ENCODE data around the gene NDUFB8.

NDUFB8 gene

GRCh38 chr10:100520811-100521210, 8.9 kb downstream of the NDUFB8 start:
- H3K9me3 ChIP-seq (ENCODE audit: control extremely low read depth in 1 of 5, control insufficient read depth in 4 of 5, insufficient read depth in 2 of 5, low read depth in 1 of 5, low read length in 4 of 5), result no peaks in the 10 kb centered on the region
- H3K27me3 ChIP-seq (replicated peaks in 2 of 5; ENCODE audit: control insufficient read depth in 4 of 5, insufficient read depth in 5 of 5, low read length in 4 of 5), result peaks cover 0 to 20% (median 13%) of the 10 kb centered on the region in 5 experiments
- ChIA-PET POLR2A (interaction anchor here (0.6 to 1.1 kb wide), 2 partner anchors 12 to 92 kb away, joined by 4 to 5 read pairs; no protein-coding TSS in a partner anchor), CTCF (interaction anchor here (1.0 to 5.0 kb wide), 6 partner anchors 8 to 178 kb away, joined by 3 to 38 read pairs (median 10); partner anchors contain the start of gene NDUFB8)
- peaks cover 8 to 37% (median 25%) of the 10 kb centered on the region in 4 experiments for H3K36me3 ChIP-seq (ENCODE audit: control insufficient read depth in 4 of 4, insufficient read depth in 4 of 4, low read length in 3 of 4)
- H3K4me3 ChIP-seq (ENCODE audit: control insufficient read depth in 1 of 7, extremely low read depth in 1 of 7, insufficient read depth in 4 of 7, low read depth in 2 of 7, low read length in 6 of 7), result no peak overlapping the region
- no peak for DNase-seq
- WGBS (ENCODE audit: insufficient coverage), result 92% methylated on average over 1 of the region's 3 CpGs
- H3K4me1 ChIP-seq (ENCODE audit: control extremely low read depth in 1 of 4, control insufficient read depth in 4 of 4, insufficient read depth in 4 of 4, low read length in 3 of 4), result peaks cover 0 to 10% (median 3%) of the 10 kb centered on the region in 4 experiments
- H3K27ac ChIP-seq (ENCODE audit: insufficient read depth in 1 of 2, low read depth in 1 of 2, low read length in 2 of 2, poor library complexity in 1 of 2, severe bottlenecking in 2 of 2), result no peak overlapping the region

GRCh38 chr10:100519311-100520051, 10.2 kb downstream of the NDUFB8 start, which contains the start of gene SEC31B:
TSS of gene SEC31B (minus strand) at chr10:100519861. CDS start at chr10:100516952, 2,909 bp downstream.
- H3K4me3 ChIP-seq (ENCODE audit: control insufficient read depth in 1 of 7, extremely low read depth in 1 of 7, insufficient read depth in 4 of 7, low read depth in 2 of 7, low read length in 6 of 7), result peak within 1 kb of the TSS in 5 of 7 experiments; percentile 21 to 62 (median 52)
- 22% methylated on average over 62 of the region's 72 CpGs for WGBS (ENCODE audit: insufficient coverage)
- DNase-seq, result peak in 1 of 3 donors; percentile 2

GRCh38 chr10:100518761-100519241, 10.9 kb downstream of the NDUFB8 start:
- Histone ChIP-seq H3K9me3 (ENCODE audit: control extremely low read depth in 1 of 5, control insufficient read depth in 4 of 5, insufficient read depth in 2 of 5, low read depth in 1 of 5, low read length in 4 of 5) (no peaks in the 10 kb centered on the region), H3K27ac (ENCODE audit: insufficient read depth in 1 of 2, low read depth in 1 of 2, low read length in 2 of 2, poor library complexity in 1 of 2, severe bottlenecking in 2 of 2) (no peak overlapping the region), H3K4me1 (ENCODE audit: control extremely low read depth in 1 of 4, control insufficient read depth in 4 of 4, insufficient read depth in 4 of 4, low read length in 3 of 4) (peaks cover 0 to 10% (median 3%) of the 10 kb centered on the region in 4 experiments), H3K27me3 (replicated peaks in 2 of 5; ENCODE audit: control insufficient read depth in 4 of 5, insufficient read depth in 5 of 5, low read length in 4 of 5) (peaks cover 0 to 20% (median 13%) of the 10 kb centered on the region in 5 experiments), H3K4me3 (ENCODE audit: control insufficient read depth in 1 of 7, extremely low read depth in 1 of 7, insufficient read depth in 4 of 7, low read depth in 2 of 7, low read length in 6 of 7) (peak overlapping the region in 3 of 7 experiments; percentile 46 to 62 (median 62)), H3K36me3 (ENCODE audit: control insufficient read depth in 4 of 4, insufficient read depth in 4 of 4, low read length in 3 of 4) (peaks cover 0 to 17% (median 13%) of the 10 kb centered on the region in 4 experiments)
- ChIA-PET CTCF (interaction anchor here (0.7 to 5.0 kb wide), 27 partner anchors 10 to 370 kb away, joined by 3 to 38 read pairs (median 4); partner anchors contain the start of genes HIF1AN and NDUFB8), POLR2A (no interaction called here)
- WGBS (ENCODE audit: insufficient coverage), result 18% methylated on average over 6 of the region's 7 CpGs
- peak; percentile 51 to 56 (median 53) for DNase-seq

More at GRCh38 chr10:100519311-100520051, 10.2 kb downstream of the NDUFB8 start, which contains the start of gene SEC31B:
- ChIA-PET CTCF (interaction anchor here (1.0 to 5.0 kb wide), 20 partner anchors 9 to 369 kb away, joined by 3 to 38 read pairs (median 4); partner anchors contain the start of genes HIF1AN and NDUFB8), POLR2A (no interaction called here)
- no peaks in the 10 kb centered on the region for H3K9me3 ChIP-seq (ENCODE audit: control extremely low read depth in 1 of 5, control insufficient read depth in 4 of 5, insufficient read depth in 2 of 5, low read depth in 1 of 5, low read length in 4 of 5)
- H3K4me1 ChIP-seq (ENCODE audit: control extremely low read depth in 1 of 4, control insufficient read depth in 4 of 4, insufficient read depth in 4 of 4, low read length in 3 of 4), result peaks cover 0 to 10% (median 3%) of the 10 kb centered on the region in 4 experiments
- H3K27ac ChIP-seq (ENCODE audit: insufficient read depth in 1 of 2, low read depth in 1 of 2, low read length in 2 of 2, poor library complexity in 1 of 2, severe bottlenecking in 2 of 2), result no peak within 1 kb of the TSS
- H3K27me3 ChIP-seq (replicated peaks in 2 of 5; ENCODE audit: control insufficient read depth in 4 of 5, insufficient read depth in 5 of 5, low read length in 4 of 5), result peaks cover 0 to 20% (median 13%) of the 10 kb centered on the region in 5 experiments
- H3K36me3 ChIP-seq (ENCODE audit: control insufficient read depth in 4 of 4, insufficient read depth in 4 of 4, low read length in 3 of 4), result peaks cover 5 to 24% (median 20%) of the 10 kb centered on the region in 4 experiments

- Histone ChIP-seq H3K27me3 (replicated peaks in 2 of 5; ENCODE audit: control insufficient read depth in 4 of 5, insufficient read depth in 5 of 5, low read length in 4 of 5) (peaks cover 0 to 20% (median 13%) of the 10 kb centered on the region in 5 experiments), H3K27ac (ENCODE audit: insufficient read depth in 1 of 2, low read depth in 1 of 2, low read length in 2 of 2, poor library complexity in 1 of 2, severe bottlenecking in 2 of 2) (no peak overlapping the region), H3K4me3 (ENCODE audit: control insufficient read depth in 1 of 7, extremely low read depth in 1 of 7, insufficient read depth in 4 of 7, low read depth in 2 of 7, low read length in 6 of 7) (no peak overlapping the region), H3K36me3 (ENCODE audit: control insufficient read depth in 4 of 4, insufficient read depth in 4 of 4, low read length in 3 of 4) (peaks cover 0 to 7% (median 4%) of the 10 kb centered on the region in 4 experiments), H3K9me3 (ENCODE audit: control extremely low read depth in 1 of 5, control insufficient read depth in 4 of 5, insufficient read depth in 2 of 5, low read depth in 1 of 5, low read length in 4 of 5) (no peaks in the 10 kb centered on the region), H3K4me1 (ENCODE audit: control extremely low read depth in 1 of 4, control insufficient read depth in 4 of 4, insufficient read depth in 4 of 4, low read length in 3 of 4) (peaks cover 0 to 10% (median 3%) of the 10 kb centered on the region in 4 experiments)
- WGBS (ENCODE audit: insufficient coverage), result 100% methylated on average over 1 of the region's 2 CpGs
- ChIA-PET CTCF (interaction anchor here (0.7 to 5.0 kb wide), 5 partner anchors 8 to 174 kb away, joined by 3 to 38 read pairs (median 21); partner anchors contain the start of genes HIF1AN and NDUFB8), POLR2A (no interaction called here)
- no peak for DNase-seq
These were observed 12.8 kb downstream of the NDUFB8 start for GRCh38 chr10:100516847-100517246.

GRCh38 chr10:100515612-100516011, 14.1 kb downstream of the NDUFB8 start:
- POLR2A ChIA-PET, result no interaction called here
- no peak overlapping the region for H3K4me3 ChIP-seq (ENCODE audit: control insufficient read depth in 1 of 7, extremely low read depth in 1 of 7, insufficient read depth in 4 of 7, low read depth in 2 of 7, low read length in 6 of 7)
- WGBS (ENCODE audit: insufficient coverage), result 100% methylated on average over 3 of the region's 3 CpGs
- peaks cover 4 to 19% (median 13%) of the 10 kb centered on the region in 4 experiments for H3K4me1 ChIP-seq (ENCODE audit: control extremely low read depth in 1 of 4, control insufficient read depth in 4 of 4, insufficient read depth in 4 of 4, low read length in 3 of 4)
- H3K36me3 ChIP-seq (ENCODE audit: control insufficient read depth in 4 of 4, insufficient read depth in 4 of 4, low read length in 3 of 4), result peaks cover 0 to 7% (median 3%) of the 10 kb centered on the region in 4 experiments
- no peaks in the 10 kb centered on the region for H3K9me3 ChIP-seq (ENCODE audit: control extremely low read depth in 1 of 5, control insufficient read depth in 4 of 5, insufficient read depth in 2 of 5, low read depth in 1 of 5, low read length in 4 of 5)
- no peak overlapping the region for H3K27ac ChIP-seq (ENCODE audit: insufficient read depth in 1 of 2, low read depth in 1 of 2, low read length in 2 of 2, poor library complexity in 1 of 2, severe bottlenecking in 2 of 2)
- CTCF ChIA-PET, result interaction anchor here (0.9 to 13.3 kb wide), 3 partner anchors 9 to 176 kb away, joined by 3 to 110 read pairs (median 3); no protein-coding TSS in a partner anchor
- H3K27me3 ChIP-seq (replicated peaks in 2 of 5; ENCODE audit: control insufficient read depth in 4 of 5, insufficient read depth in 5 of 5, low read length in 4 of 5), result peaks cover 0 to 18% (median 13%) of the 10 kb centered on the region in 5 experiments
- no peak for DNase-seq

GRCh38 chr10:100510533-100511308, 18.9 kb downstream of the NDUFB8 start:
- WGBS (ENCODE audit: insufficient coverage), result 69% methylated on average over 7 of the region's 7 CpGs
- ChIA-PET POLR2A (interaction anchor here (0.5 kb wide), 1 partner anchor 282 kb away, joined by 3 read pairs; the partner anchor contains the start of gene CHUK), CTCF (interaction anchor here (0.9 to 13.3 kb wide), 14 partner anchors 11 to 171 kb away, joined by 3 to 110 read pairs (median 6); no protein-coding TSS in a partner anchor)
- no peak overlapping the region for H3K27ac ChIP-seq (ENCODE audit: insufficient read depth in 1 of 2, low read depth in 1 of 2, low read length in 2 of 2, poor library complexity in 1 of 2, severe bottlenecking in 2 of 2)
- peaks cover 3 to 31% (median 15%) of the 10 kb centered on the region in 4 experiments for H3K36me3 ChIP-seq (ENCODE audit: control insufficient read depth in 4 of 4, insufficient read depth in 4 of 4, low read length in 3 of 4)
- H3K27me3 ChIP-seq (replicated peaks in 2 of 5; ENCODE audit: control insufficient read depth in 4 of 5, insufficient read depth in 5 of 5, low read length in 4 of 5), result no peaks in the 10 kb centered on the region
- DNase-seq, result peak; percentile 51 to 91 (median 85)
- H3K4me1 ChIP-seq (ENCODE audit: control extremely low read depth in 1 of 4, control insufficient read depth in 4 of 4, insufficient read depth in 4 of 4, low read length in 3 of 4), result peaks cover 3 to 28% (median 11%) of the 10 kb centered on the region in 4 experiments
- H3K4me3 ChIP-seq (ENCODE audit: control insufficient read depth in 1 of 7, extremely low read depth in 1 of 7, insufficient read depth in 4 of 7, low read depth in 2 of 7, low read length in 6 of 7), result no peak overlapping the region
- no peaks in the 10 kb centered on the region for H3K9me3 ChIP-seq (ENCODE audit: control extremely low read depth in 1 of 5, control insufficient read depth in 4 of 5, insufficient read depth in 2 of 5, low read depth in 1 of 5, low read length in 4 of 5)
